Posterior cingulate gyrus (tissue), 11 donors: ENCODE results near the gene ARHGAP6.
A peak's percentile ranks its signal among the peaks of the same experiment; 100 is the strongest.

Source experiments
- DNase-seq, 10 donors: peaks; one replicate each; pipeline versions ENCODE4 v3.0.0 to v3.0.0-alpha.2; 2020 to 2021; ENCODE audit warnings: mixed read lengths in 3 of 10
- intact Hi-C: fragments of 100-400 bp; cut with DNase I; formaldehyde crosslinking; loops from one replicate; pipeline ENCODE4 v1.15.1; 2023

The ARHGAP6 gene

DNA sequence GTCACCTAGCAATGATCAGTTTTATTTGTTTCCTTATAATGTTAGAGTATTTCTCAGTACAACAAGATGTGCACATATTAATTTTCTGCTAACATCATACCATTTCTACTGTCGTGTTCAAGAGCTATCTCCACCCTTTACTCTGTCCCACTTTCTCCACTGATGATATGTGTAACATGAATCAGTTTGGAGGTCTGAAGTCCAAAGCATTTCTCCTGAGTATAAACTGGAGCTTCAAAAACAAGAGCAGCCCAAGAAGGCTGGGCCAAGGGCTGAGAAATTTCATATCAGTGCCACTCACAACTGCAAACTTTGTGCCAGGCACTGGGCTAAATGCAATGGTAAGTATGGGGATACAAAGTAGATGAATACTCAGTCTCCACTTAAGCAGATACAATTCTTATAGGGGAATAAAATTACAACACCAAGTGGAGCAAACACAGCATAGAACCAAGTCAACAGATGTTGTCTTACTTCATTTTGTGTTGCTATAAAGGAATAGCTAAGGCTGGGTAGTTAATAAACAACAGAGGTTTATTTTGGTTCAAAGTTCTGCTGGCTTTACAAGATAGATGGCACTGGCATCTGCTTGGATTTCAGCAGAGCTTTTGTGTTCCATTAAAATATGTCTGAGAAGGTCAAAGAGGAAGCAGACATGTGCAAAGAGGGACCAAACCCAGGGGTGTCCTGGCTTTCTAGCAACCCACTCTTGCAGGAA lies 328.3 kb downstream of the ARHGAP6 start:
- no peak for DNase-seq
- intact Hi-C loops, result no loop called here

DNA sequence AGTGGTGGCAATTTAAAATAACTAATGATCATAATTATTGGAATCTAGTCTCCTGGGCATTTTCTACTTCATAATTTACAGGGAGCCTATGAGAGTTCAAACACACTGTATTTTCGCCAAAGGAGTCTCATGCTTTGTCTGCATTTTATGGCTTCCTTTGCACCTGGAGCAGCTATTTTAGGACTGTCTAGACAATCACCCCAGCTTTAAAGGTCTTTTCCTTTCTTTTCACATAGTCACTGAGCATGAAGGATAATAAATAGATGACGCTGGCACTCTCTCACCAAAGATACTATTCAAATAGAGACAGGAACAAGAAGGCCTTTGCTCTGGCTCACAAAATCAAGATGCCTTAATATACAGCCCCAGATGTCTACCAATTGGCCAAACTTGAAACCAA lies 329.5 kb downstream of the ARHGAP6 start:
- intact Hi-C loops, result no loop called here
- no peak for DNase-seq

DNA sequence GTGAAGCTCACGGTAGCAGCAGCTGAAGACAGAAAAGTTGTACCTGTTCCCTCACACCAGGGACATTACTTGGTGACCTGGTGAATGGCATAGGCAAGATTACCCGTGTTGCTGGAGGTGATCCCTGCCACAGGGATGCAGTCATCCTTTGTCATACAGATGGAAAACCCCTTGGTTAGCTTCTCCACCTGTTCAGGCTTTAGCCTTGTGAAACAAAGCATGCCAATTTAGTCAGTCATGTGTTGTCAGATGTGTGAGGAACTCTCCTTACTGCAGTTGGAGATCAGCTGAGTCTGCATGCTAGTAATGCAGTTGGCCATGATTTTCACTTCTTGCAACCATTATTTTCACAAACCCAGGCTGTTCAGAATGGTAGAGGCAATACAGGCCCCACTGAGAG lies 331.6 kb downstream of the ARHGAP6 start:
- intact Hi-C loops, result no loop called here
- no peak for DNase-seq

DNA sequence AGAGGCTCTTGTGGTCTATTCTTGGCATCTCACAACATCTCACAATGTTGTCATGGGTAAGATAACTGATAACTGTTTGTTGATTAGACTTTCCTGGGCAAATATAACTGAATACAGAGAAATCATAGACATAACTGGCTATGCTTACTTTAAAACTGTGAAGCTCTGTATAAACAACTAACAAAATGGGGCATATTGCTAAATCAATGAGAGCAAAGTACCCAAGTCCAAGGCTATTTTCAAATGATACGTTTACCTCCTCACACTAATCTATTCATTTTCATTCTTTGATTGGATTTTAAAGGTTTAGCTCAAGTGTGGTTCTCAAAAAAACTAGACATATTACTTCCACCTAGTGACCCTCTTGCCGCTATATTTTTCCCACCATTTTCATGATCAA lies 333.9 kb downstream of the ARHGAP6 start:
- DNase-seq, result no peak

DNA sequence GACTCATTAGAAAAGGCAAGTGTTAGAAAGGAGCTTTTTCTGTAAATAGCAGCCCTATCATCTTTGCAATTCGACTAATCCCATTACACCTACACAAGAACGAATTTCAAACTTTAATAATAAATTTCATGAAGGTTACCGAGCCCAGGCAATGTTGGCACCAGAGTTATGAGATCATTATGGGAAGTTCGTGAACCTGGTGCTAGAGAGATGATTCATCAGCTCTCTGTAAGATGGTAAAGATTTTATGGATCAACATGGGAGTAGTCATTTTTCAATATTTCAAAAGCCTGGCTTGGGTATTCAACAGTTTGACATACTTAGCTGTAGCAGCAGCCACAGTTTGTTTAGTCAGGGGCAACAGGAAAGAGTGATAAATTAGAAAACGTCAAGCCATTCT lies 336.7 kb downstream of the ARHGAP6 start:
- intact Hi-C loops, result no loop called here
- no peak for DNase-seq

More for the DNA sequence above, 333.9 kb downstream of the ARHGAP6 start:
- intact Hi-C loops, result no loop called here

DNA sequence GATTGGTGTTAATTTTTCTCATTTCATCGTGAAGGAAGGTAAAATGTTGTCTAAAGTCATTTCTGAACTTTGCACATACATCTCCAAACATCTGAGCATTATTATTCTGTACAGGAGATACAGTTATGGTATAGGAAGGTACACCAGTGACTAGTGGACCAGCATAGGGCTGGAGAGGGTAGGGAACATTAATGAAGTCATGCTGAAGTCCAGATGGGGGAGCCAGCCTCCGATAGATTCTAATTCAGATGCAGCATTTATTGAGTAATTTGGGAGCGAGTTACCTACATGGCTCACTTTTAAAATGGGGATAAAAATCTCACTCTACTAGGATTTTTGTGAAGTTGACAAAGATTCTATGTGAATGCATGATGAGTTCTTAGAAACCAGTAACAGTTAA lies 337.6 kb downstream of the ARHGAP6 start:
- no peak for DNase-seq
- intact Hi-C loops, result no loop called here

DNA sequence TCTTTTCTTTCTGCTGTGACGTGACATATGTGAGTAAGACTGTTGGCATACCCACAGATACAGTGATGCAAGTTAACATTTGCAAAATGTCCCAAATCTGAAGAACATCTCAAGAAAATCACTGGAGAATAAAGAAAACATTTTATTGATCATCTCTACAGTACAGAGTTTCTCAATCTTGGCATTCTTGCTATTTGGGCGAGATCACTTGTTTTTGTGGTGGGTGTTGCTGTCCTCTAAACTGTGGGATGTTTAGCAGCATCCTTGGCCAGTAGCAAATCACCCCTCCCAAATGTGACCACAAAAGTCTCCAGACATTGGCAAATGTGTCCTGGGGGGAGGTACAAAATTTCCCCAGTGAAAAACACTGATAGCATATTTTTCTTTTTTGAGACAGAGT lies 343.7 kb downstream of the ARHGAP6 start:
- intact Hi-C loops, result no loop called here
- no peak for DNase-seq

DNA sequence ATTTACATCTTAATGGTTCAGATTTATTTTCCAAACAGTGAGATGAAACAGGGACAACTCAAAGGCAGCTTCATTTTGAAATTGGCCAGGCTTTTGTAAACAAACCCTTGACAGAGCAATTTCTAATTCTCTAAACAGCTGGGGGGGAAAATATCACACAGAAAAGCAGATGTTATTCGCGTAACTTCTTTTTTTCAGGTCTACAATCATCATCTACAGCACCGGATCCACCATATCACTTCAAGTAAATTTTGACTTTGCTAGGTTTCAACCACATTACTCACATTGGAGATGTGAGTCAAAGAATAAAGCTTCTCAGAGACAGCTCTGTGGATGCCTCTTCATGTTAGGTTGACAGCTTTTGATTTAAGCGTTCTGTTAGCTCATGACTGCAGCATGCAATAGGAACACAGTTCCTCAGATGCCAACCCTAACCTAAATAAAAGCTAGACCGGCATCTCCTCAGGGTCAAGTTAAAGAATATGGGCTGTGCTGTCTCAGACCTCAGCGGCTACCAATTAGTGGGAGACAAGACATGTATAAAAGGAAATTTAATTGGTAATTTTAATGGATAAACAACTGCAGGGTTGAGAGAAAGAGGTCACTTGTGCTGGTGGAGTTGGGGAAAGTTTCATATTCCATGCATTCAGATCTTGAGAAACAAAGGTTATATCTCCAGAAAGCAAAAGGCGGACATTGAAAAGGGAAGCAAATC lies 345.8 kb downstream of the ARHGAP6 start:
- intact Hi-C loops, result no loop called here

DNA sequence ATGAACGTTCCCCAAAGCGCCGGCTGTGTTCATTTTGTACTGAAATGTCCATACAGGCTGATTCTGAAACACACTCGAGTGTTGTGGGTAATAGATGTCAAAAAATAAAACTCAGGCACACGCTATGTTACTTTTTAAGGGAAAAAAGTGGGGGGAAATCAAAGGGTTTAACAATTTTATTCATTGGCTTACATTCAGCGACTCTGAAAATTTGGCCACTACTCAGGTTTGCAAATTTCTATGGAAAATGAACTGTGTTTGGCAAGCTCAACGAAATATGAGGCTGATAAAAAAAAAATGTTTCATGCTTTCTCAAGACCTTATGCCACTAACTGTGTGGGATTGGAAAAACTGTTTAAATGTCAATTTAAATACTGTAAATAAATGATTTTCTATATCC lies 354.0 kb downstream of the ARHGAP6 start:
- DNase-seq, result no peak
- intact Hi-C loops, result no loop called here

More for the DNA sequence above, 345.8 kb downstream of the ARHGAP6 start:
- DNase-seq, result no peak

DNA sequence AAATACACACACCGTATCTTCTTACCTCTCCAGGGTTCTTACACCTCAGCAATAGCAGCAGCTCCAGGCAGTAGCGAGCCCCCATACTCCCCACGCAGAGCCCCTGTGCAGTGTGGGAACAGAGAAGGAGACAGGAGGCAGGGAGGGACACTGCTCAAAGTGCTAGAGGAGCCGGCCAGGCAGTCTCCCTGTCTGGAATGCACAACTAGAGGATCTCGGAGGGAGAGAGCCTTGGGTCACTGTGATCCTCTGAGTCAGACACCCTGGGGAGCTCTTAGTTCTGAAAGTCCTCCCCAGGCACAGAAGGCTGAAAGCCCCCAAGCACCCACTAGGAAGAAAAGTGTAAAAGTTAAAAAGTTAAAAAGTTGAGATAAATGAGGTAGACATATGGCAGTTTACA lies 356.5 kb downstream of the ARHGAP6 start:
- intact Hi-C loops, result no loop called here
- DNase-seq, result no peak

DNA sequence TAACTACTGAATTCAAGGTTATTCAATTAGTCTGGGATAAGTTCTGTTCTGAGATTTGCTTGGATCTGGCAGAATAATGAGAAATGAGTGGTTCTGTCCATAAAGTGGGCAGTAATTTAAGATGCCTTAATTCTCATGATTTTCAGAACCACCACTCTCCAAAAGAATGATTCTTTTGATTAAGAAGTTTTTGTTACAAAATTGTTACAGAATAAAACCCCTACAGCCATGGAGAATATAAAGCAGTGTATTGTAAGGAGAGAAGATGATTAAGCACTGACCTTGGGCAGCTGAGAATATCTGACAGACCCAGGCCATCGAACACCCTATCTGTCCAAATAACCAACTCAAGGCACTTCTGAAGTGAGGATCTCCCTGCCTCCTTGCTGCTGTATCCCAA lies 360.1 kb downstream of the ARHGAP6 start:
- DNase-seq, result no peak
- intact Hi-C loops, result no loop called here

DNA sequence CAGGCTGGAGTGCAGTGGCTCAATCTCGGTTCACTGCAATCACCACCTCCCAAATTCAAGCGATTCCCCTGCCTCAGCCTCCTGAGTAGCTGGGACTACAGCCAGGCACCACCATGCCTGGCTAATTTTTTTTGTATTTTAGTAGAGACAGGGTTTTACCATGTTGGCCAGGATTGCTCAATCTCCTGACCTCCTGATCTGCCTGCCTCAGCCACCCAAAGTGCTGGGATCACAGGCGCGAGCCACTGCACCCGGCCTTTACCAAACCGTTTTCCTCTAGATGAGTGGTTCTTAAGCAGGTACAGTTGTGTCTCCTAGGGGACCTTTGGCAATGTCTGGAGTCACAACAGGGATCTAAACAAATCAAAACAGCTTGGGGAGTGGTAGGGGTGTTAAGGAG lies 360.9 kb downstream of the ARHGAP6 start:
- intact Hi-C loops, result no loop called here
- no peak for DNase-seq

DNA sequence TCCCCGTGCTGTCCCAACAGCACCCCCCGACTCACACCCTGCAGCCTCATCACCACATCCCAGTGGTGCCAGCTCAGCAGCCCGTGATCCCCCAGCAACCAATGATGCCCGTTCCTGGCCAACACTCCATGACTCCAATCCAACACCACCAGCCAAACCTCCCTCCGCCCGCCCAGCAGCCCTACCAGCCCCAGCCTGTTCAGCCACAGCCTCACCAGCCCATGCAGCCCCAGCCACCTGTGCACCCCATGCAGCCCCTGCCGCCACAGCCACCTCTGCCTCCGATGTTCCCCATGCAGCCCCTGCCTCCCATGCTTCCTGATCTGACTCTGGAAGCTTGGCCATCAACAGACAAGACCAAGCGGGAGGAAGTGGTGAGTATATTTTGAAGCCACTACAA lies 367.1 kb downstream of the ARHGAP6 start:
- intact Hi-C loops, result no loop called here
- peak in 3 of 10 donors; percentile 39 to 82 (median 72) for DNase-seq

DNA sequence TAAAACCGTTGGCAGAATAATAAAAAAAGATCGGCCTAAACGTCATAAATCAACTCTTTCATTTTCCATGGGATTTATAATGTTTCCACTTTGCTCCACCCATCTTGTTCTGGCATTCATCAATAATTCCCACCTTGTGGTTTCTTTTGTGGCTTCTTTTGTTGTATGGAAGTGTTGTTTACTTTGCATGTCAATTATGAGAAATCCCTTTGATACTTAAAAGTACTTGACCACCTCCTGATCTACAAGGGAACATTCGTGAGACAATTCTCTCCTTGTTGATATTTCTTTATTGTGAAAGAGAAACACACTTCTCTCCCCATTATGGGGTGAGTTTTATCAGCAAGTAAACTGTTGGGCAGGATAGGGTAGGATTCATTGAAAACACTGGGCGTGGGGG lies 369.7 kb downstream of the ARHGAP6 start:
- no peak for DNase-seq
- intact Hi-C loops, result no loop called here

DNA sequence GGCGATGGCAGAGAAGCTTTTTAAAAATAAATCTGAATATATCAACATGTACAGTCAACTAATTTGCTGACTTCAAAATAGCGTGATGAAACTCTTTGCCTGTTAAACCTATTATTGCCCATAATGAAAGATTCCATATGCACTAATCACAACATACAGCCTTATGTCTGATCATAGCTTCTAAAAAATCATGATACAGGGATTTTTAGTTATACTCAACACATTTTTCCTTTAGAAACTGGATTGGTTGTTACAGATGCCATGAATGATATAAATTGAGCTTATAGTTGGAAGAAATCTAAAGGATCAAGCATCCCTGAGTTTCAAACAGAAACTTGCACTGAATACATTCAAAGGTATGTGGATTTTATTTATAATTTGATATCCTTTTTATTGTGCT lies 372.6 kb downstream of the ARHGAP6 start, which contains the start of gene AMELX:
TSS of gene AMELX (plus strand) at position 301 of the 400 bp plus-strand sequence. CDS start 1,376 bp downstream, outside the sequence.
- no peak for DNase-seq
- intact Hi-C loops, result no loop called here

DNA sequence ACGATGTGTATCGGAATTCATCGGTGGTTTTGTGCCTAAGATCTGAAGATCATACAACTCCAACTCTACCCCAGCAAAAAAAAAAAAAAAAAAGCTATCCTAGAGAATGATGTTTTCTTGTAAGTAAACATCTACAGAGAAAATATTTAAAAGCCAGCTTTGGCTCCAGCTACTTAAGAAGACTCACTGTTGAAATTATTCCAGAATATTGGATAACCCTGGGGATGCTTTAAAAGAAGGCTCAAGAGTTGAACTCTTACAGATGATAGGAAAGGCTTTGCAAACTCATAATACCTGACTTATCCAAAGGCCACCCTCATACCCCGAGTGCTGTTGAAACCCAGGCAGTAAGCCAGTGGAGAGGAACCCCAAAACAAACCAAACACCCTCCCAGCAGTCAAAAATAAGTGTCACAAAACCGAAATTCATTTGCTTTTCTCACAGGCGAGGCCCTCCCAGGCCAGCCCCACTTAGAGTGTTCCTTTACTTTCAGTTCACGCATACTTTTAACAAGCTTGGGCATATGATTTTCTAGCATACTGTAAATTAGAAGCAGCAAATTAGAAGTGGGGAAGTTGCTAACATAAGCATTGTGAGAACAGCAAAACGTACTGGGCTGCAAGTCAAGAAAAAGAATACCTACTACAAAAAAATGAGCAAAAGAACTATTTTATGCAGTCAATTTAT lies 375.2 kb downstream of the ARHGAP6 start:
- intact Hi-C loops, result no loop called here
- no peak for DNase-seq

DNA sequence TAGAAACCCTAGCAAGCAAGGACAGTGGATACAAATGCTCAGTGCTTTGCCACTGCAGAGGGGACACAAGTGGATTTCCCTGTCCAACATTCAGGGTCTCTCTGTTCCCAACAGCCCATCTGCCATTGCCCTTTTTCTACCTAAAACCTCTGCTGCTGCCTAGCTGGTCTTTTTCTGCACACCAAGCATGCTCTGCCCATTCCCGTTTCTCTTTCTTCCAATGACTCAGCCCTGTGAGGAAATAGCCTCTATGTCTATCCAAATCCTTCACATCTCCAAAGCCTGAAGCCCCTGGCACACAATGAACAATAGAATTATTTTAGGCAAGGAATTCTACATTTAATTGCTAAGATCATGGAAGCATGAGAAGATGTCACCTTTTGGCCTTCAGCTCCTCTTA lies 378.2 kb downstream of the ARHGAP6 start:
- intact Hi-C loops, result no loop called here
- DNase-seq, result no peak

DNA sequence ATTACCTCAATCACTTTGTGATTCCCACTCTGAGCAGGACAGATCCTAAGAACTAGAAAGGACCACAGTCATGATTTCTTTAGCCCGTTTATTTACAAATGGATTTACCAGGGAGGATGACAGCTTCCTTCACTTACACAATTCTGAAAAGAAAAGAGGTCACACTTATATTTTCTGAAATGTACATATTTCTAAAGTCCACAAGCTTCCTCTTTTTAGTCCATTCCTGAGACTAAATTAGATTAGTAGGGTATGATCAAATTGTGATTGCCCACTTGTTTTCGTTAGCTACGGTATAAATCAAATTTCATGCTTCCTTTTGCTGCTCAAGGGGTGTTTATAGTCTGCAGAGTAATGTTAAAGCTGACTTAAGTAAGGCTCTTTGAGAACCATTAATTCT lies 380.1 kb downstream of the ARHGAP6 start:
- DNase-seq, result no peak
- intact Hi-C loops, result no loop called here

DNA sequence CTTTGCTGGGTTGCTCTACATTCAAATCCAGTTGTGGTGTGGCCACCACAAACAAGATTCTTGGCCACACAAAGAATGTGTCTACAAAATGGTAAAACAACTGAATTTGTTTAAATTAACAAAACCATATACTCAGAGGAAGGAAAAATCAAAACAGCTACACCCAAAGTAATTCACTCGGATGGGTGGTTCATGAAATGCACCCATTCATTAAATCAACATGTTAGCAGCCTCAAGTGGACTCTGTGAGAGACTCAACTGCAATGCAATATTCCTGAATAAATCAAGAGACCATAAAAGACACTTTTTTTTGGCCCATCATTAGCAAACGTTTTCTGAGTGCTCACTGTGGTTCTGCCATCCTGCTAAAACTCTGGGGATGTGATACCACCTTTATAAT lies 383.7 kb downstream of the ARHGAP6 start:
- intact Hi-C loops, result no loop called here
- DNase-seq, result no peak

DNA sequence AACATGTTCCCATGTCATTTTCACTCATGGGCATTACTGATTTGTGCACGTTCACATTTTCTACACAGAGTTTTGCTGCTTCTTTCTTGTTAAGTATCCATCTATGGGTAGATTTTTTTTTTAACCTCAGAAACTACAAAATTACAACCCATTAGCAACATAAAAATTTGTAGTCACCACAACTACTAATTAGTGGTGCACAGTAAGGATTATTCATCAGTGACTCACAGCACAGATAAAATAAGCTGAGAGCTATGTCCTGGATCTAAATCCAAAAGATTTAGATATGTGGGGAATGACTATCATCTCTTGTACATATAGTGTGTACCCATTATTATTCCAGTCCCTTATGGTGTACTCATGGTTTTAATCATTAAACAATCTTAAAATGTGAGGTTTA lies 392.2 kb downstream of the ARHGAP6 start:
- no peak for DNase-seq

DNA sequence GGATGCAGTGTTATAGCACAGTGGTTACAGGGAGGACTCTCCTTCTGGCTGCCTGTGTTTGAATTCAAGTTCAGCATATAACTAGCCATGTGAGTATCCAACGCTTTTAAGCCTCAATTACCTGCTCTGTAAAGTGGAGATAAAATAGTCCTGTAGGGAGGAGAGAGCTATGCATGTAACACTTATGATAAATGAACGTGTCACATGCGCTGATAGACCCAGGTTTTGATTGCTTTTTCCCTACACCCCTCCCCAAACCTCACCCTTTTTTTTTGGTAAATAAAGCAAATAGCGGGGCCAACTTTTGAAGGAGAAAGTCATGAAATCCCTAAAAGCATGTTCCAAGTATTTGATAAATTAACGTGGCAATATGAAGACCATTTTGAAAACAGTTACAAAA lies 392.9 kb downstream of the ARHGAP6 start:
- intact Hi-C loops, result no loop called here
- DNase-seq, result no peak

More for the DNA sequence above, 392.2 kb downstream of the ARHGAP6 start:
- intact Hi-C loops, result no loop called here

DNA sequence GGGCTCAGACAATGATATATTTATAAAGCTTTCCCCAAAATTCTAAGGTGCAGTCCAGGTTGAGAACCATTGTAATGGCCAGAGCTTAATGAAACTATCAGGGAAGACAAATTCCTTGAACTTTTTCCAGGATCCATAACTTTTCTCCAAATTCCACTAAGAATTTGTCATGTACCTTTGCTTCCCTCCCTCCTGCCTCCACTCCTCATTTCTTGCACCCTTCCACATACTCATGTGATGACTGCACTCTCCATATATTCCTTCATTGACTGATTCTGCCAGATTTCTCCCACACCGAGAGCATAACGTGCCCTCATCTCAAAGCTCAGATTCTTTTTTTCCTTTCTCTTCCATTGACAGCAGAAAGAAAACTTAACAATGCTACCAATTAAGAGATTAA lies 393.4 kb downstream of the ARHGAP6 start:
- intact Hi-C loops, result no loop called here
- DNase-seq, result no peak
